DMS 273 treated with DMSO at 0.1 percent for 48 hours (cell line): ENCODE results near the gene NID2.

Source experiments
- DNase-seq: peaks from one replicate; lab custom pipeline; 2025; lab: John Stamatoyannopoulos, UW

NID2 gene

DNA sequence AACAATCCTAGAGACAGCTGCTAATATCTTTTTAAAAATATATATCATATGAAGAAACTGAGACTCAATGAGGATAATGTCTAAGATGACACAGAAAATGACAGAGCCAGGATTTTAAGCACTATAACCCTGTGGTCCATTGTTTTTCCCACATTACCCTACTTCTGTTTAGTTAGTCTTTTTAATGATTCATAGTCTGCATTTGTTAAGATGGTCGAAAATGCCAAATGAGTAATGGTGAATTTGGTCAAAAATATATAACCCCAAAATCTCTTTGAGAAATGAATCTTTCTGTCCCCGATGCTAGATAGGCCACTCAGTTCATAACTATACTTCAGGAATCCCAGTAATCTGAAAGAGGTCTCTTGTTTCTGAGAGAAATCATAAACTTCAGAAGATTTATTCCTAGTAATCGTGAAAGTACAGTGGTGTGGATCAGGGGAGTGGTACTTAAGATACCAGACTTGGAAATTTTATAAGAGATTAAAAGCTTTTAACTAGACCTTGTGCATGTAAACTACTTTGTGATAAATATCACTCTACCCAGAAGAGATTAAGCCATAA is 68.8 kb downstream of the NID2 start:
- DNase-seq = no peak

GRCh38 chr14:51999084-51999483 is 69.8 kb downstream of the NID2 start:
- no peak for DNase-seq

DNA sequence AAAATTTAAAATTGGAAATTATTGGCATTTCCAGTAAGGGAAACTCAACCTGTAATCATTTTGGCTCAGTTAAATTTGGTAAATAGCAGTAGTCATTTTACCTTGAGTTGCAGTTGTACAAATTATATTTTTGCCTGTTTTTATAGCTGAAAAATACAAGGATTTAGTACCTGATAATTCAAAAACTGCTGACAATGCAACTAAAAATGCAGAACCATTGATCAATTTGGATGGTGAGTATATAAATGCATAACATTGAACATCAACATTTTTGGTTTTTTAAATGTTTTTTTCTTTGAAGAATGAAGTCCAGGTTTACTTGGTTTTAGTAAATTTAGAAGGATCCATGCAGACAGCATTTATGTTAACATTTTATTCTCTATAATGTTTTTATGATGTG is 70.5 kb downstream of the NID2 start:
- DNase-seq = no peak

DNA sequence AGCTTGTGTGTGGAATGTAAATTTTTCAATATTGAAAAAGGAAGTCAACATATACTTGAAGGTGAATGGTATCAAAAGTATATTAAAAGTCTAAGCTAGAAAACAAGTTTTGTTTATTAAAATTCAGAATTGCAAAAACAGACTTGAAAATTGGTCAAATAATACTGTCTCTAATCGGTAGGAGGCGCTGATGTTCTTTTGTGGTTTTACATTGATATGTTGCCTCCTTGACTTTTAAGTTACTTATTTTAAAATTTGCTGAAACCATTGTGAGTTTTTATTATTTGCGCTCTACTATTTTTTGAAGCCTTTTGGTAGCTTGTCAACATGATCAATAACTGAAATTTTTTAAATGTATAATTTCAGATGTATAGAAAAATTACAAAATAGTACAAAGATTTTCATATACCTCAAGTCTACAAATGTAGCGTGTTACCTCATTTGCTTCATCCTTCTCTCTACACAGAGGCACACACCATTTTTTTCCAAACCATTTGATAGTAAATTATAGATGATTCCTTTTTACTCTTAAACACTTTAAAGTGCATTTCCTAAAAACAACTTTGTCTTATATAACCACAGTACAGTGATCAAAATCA is 72.6 kb downstream of the NID2 start:
- no peak for DNase-seq

GRCh38 chr14:51993285-51993920 is 75.5 kb downstream of the NID2 start:
- no peak for DNase-seq

DNA sequence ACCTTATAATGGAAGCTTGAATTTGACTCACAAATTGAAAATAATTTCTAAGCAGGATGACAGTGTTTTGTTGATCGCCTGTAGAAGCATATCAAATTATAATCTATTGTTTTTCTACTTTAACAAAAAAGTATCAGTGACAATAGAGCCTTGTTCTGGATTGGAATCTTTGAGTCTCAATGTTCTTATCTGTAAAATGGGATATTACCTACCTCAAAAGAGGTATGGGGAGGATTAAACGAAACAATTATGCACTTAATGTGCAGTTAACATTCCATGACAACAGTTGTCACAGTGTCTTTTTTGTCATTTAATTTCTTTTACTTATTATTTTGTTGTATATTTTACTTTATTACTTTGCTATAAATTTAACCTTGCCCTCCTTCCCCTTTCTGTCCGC is 78.4 kb downstream of the NID2 start:
- no peak for DNase-seq

DNA sequence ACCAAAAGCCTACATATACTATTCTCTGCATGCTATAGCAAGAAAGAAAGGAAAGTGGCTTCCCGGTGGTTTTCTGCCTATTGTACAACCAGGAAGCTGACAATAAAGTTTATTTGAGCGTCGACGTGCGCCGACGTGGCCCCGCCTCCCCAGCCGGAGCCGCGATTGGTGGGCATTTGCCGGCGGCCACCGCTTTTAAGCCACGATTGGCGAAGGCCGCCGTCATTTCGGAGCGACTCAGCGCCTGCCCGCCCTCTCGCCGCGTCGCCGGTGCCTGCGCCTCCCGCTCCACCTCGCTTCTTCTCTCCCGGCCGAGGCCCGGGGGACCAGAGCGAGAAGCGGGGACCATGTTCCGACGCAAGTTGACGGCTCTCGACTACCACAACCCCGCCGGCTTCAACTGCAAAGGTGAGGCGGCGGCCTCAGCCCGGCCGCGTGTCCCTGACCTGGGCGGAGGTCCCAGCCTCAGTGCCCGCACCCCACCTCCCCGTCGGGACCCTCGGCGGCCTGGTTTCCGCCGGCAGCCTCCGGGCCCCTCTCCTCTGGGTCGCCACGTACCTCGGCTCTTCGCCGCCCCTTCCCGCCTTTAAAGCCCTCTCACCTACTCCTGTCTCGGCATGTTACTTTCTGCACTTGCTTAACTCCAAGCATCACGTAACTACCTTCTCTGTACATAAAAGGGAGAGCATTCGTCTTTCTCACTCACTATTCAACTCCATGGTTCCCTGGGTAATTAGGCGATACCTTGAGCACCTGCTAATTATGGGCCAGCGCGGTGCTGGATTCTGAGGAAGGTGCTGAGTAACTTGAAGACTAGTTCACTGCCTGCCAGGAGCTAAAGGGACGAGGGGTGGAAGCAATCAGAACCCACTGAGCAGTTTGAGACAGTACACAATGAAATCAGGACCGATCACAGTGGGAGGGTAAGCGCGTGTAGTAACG is 79.3 kb downstream of the NID2 start, which contains the start of gene RTRAF:
Gene RTRAF, plus strand, starts transcription at position 254 of the 942 bp plus-strand sequence. Its CDS starts 94 bp downstream, at position 348.
- peak; percentile 87 for DNase-seq

GRCh38 chr14:51988221-51988620 is 80.6 kb downstream of the NID2 start:
- DNase-seq = no peak

- DNase-seq = no peak
These were observed 87.5 kb downstream of the NID2 start for GRCh38 chr14:51981218-51981854.

GRCh38 chr14:51979088-51979709 is 89.7 kb downstream of the NID2 start:
- DNase-seq = peak; percentile 28

- DNase-seq = no peak
These were observed 90.2 kb downstream of the NID2 start for GRCh38 chr14:51978681-51979085.

DNA sequence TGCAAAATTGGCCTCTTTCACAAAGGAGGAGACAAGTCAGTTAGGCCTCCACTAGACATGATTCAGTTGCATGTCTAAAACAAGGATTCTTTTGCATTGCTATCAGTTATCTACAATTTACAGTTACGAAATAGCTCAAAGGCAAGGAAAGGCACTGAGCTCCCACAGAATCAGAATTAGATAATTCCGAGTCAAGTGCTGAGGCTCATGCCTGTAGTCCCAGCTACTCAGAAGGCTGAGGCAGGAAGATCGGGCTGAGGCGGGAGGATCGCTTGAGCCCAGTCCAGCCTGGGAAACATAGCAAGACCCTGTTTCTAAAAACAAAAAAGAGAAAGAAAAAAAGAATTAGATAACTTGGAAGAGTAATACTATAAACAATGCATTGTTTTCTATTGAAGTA is 91.8 kb downstream of the NID2 start:
- no peak for DNase-seq

DNA sequence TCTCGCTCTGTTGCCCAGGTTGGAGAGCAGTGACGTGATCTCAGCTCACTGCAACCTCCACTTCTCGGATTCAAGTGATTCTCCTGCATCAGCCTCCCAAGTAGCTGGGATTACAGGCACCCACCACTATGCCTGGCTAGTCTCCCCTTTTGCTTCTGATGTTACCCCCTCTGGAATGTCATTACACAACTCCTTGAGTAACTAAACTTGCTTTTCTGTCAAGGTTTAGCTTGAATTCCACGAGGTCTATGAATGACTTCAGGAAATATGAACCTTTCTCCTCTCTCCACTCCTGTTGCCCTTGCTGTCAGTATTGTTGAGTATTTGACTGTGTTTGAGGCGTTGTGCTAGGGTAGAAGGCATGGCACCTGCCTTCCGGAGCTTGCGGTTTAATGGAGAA is 96.3 kb downstream of the NID2 start:
- no peak for DNase-seq

DNA sequence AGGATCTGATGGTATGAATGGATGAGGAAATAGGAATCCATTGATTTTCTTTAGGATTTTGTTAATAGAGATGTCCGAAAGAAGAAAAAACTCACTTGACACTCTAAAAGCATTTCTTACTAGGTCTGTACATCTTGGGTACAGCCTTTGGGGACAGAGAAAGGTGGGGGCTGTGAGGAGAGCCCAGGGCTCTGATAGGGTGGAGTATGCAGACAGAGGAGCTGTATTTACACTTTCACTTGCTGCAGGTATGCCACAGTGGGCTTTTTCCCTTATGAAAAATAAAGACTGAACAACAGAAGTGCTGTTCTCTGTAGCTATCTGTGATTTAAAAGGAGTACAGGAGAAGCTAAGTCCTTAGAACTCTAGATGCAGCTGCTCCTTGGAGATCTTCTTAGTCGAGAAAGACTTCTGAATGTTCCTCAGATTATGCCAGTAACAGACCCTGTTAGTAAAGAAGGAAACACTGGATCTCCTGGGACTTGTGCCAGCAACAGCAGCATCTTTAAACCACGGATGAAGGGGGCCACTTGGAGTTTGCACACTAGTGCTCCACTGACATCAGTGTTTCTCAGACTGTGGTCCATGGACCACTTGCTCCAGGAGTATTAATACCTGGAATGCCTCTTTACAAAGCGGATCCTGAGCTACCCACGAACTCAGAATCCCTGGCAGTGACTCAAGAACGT is 98.9 kb downstream of the NID2 start:
- DNase-seq = no peak

DNA sequence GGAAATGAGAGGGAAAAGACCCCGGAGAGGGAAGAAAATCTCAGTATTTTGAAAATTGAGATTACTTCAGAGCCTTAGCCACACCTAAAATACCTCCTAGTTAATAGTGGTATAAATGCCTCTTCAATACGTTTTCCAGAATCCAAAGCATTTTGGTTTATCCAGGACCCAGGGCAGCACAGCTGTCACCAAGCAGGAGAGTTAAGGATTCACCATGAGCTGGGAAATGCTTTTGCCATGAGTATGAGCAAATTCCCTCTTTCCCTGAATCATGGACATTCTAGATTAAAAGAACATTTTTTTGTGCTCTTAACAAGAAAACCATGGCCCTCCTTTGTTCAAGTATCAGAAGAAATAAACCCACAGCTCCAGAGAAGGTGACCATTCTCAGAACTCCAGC is 101.3 kb downstream of the NID2 start:
- DNase-seq = no peak

GRCh38 chr14:51963286-51963685 is 105.6 kb downstream of the NID2 start:
- DNase-seq = no peak

- DNase-seq = no peak
These were observed 106.1 kb downstream of the NID2 start for GRCh38 chr14:51962711-51963110.

DNA sequence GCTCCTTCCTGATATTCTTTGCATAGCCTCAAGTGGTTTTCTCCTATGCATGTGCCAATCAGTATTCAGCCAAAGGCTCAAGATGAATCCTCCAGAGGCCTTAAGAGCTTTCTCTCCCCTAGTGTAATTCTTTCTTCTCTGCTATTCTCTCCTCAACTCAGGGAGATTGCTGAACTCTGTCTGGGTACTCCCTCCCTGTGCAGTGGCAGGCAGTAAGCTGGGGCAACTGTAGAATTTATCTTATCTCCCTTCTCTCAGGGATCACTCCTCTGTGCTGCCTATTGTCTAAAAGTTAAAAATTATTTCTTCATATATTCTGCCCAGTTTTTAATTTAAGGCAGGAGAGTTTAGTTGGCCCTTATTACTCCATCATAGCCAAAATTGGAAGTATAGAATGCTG is 108.0 kb downstream of the NID2 start:
- no peak for DNase-seq

- no peak for DNase-seq
These were observed 108.9 kb downstream of the NID2 start for GRCh38 chr14:51959928-51960327.

- DNase-seq = no peak
These were observed 110.9 kb downstream of the NID2 start for GRCh38 chr14:51957950-51958349.
